ENCODE data around the gene ANXA2R. TPM values are rescaled to one million over a fixed set of nuclear protein-coding genes. Genes with fewer than 3 reads are reported as not detected.

ANXA2R gene
- total and polyA plus RNA-seq, 2 of the 13 experiments (the other 11 are each of a cell fraction or from before 2014, with no cell fraction given), result 0.95 to 1.3 TPM

DNA sequence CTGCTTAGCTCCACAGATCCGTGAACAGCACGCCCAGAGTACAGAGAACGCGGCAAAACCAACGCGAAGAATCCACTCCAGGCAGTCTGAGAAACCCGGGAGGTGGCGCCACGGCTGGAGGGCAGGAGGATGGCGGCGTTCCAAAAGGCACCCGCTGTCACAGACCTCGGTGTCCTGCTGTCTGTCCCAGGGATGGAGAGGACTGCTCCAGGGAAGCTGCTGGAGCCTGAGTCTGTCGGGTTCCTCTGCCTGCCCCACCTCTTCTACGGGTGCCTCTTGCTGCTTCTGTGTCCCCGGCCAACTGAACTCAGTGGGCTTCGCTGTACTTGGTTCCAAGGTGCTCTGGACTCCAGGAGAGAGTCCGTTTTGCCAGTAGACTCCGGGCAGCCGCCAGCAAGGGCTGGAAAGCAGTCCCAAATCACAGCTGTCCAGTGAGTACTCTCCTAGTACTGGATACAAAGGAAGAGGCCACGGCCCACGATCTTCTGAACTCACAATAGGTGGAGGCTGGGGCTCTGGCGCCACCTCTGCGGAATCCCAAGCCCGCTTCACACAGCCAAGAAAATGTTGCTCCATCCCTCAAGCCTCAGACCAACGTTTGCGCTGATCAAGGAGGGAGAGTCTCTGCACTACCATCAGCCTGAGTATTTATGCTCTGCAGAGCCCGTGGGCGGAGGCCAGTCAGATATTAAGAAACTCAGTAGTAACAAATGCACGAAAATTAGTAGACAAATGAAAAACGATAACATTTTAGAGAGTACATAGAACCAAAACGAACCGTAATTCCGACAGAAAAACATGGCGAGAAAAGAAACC lies 440 bp downstream of the ANXA2R start (continued):
- TF ChIP-seq, protein P1, sequence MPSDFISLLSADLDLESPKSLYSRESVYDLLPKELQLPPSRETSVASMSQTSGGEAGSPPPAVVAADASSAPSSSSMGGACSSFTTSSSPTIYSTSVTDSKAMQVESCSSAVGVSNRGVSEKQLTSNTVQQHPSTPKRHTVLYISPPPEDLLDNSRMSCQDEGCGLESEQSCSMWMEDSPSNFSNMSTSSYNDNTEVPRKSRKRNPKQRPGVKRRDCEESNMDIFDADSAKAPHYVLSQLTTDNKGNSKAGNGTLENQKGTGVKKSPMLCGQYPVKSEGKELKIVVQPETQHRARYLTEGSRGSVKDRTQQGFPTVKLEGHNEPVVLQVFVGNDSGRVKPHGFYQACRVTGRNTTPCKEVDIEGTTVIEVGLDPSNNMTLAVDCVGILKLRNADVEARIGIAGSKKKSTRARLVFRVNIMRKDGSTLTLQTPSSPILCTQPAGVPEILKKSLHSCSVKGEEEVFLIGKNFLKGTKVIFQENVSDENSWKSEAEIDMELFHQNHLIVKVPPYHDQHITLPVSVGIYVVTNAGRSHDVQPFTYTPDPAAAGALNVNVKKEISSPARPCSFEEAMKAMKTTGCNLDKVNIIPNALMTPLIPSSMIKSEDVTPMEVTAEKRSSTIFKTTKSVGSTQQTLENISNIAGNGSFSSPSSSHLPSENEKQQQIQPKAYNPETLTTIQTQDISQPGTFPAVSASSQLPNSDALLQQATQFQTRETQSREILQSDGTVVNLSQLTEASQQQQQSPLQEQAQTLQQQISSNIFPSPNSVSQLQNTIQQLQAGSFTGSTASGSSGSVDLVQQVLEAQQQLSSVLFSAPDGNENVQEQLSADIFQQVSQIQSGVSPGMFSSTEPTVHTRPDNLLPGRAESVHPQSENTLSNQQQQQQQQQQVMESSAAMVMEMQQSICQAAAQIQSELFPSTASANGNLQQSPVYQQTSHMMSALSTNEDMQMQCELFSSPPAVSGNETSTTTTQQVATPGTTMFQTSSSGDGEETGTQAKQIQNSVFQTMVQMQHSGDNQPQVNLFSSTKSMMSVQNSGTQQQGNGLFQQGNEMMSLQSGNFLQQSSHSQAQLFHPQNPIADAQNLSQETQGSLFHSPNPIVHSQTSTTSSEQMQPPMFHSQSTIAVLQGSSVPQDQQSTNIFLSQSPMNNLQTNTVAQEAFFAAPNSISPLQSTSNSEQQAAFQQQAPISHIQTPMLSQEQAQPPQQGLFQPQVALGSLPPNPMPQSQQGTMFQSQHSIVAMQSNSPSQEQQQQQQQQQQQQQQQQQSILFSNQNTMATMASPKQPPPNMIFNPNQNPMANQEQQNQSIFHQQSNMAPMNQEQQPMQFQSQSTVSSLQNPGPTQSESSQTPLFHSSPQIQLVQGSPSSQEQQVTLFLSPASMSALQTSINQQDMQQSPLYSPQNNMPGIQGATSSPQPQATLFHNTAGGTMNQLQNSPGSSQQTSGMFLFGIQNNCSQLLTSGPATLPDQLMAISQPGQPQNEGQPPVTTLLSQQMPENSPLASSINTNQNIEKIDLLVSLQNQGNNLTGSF (CRISPR knock-in tag; IDR thresholded peaks at IDR 0.05), result no peak
- no peak for TF ChIP-seq BATF2 (CRISPR knock-in tag; IDR thresholded peaks at IDR 0.05)
- no peak for TF ChIP-seq ZNF737 (CRISPR knock-in tag; IDR thresholded peaks at IDR 0.05; ENCODE audit: borderline replicate concordance)
- no peak for TF ChIP-seq ZNF446 (CRISPR knock-in tag; IDR thresholded peaks at IDR 0.05)
- no peak for TF ChIP-seq RBM22 (optimal IDR thresholded peaks at IDR 0.05; ENCODE audit: low read length)
- no peak for TF ChIP-seq JUN (CRISPR knock-in tag; IDR thresholded peaks at IDR 0.05)
- no peak for TF ChIP-seq ZNF530 (CRISPR knock-in tag; IDR thresholded peaks at IDR 0.05; ENCODE audit: low read depth)
- TF ChIP-seq ZNF180 (CRISPR knock-in tag; IDR thresholded peaks at IDR 0.05; ENCODE audit: borderline replicate concordance, low read depth), result no peak
- no peak for TF ChIP-seq NR1H2 (CRISPR knock-in tag; IDR thresholded peaks at IDR 0.05; ENCODE audit: borderline replicate concordance, low read depth)
- TF ChIP-seq, protein P2, sequence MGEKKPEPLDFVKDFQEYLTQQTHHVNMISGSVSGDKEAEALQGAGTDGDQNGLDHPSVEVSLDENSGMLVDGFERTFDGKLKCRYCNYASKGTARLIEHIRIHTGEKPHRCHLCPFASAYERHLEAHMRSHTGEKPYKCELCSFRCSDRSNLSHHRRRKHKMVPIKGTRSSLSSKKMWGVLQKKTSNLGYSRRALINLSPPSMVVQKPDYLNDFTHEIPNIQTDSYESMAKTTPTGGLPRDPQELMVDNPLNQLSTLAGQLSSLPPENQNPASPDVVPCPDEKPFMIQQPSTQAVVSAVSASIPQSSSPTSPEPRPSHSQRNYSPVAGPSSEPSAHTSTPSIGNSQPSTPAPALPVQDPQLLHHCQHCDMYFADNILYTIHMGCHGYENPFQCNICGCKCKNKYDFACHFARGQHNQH (CRISPR knock-in tag; IDR thresholded peaks at IDR 0.05), result no peak
- no peak for TF ChIP-seq ZBTB3 (CRISPR knock-in tag; IDR thresholded peaks at IDR 0.05; ENCODE audit: borderline replicate concordance, low read depth)
- TF ChIP-seq ELF1 (CRISPR knock-in tag; IDR thresholded peaks at IDR 0.05), result no peak
- no peak for TF ChIP-seq RELA (CRISPR knock-in tag; IDR thresholded peaks at IDR 0.05)
- no peak for TF ChIP-seq ZNF720 (CRISPR knock-in tag; IDR thresholded peaks at IDR 0.05)
- 0 out of 2 replicates have a peak, but pooled peaks have one; percentile 8 for TF ChIP-seq HNRNPL (IDR thresholded peaks at IDR 0.05; ENCODE audit: low read depth, low read length)
- peak; percentile 23; the same call in 1 of the 2 replicates for TF ChIP-seq HDAC2 (CRISPR knock-in tag; IDR thresholded peaks at IDR 0.05)
- TF ChIP-seq POLR2AphosphoS5 (IDR thresholded peaks at IDR 0.05; ENCODE audit: low read depth, low read length), result no peak
- no peak for TF ChIP-seq ZNF232 (CRISPR knock-in tag; IDR thresholded peaks at IDR 0.05; ENCODE audit: borderline replicate concordance)
- TF ChIP-seq SMAD9 (CRISPR knock-in tag; IDR thresholded peaks at IDR 0.05), result no peak
- TF ChIP-seq ZNF691 (CRISPR knock-in tag; IDR thresholded peaks at IDR 0.05; ENCODE audit: borderline replicate concordance, low read depth), result no peak
- no peak for TF ChIP-seq NCOA2 (CRISPR knock-in tag; IDR thresholded peaks at IDR 0.05)
- TF ChIP-seq MLX (CRISPR knock-in tag; IDR thresholded peaks at IDR 0.05), result no peak
